GM12878 (cell line): ENCODE results near the gene FITM1. TPM values are rescaled to one million over a fixed set of nuclear protein-coding genes. Genes with fewer than 3 reads are reported as not detected.

Experiments
- BHLHE40 ChIP-seq, 2 experiments: fragments of 450-650 bp in 1 of 2; IDR thresholded peaks; 2 replicates each; pipeline ENCODE4 v1.6.1; 2011 to 2017; ENCODE audit warnings: low read depth in 2 of 2, borderline replicate concordance in 1 of 2, improper control_type of control experiment in 1 of 2, low read length in 1 of 2, mild to moderate bottlenecking in 1 of 2
- BMI1 ChIP-seq: fragments of 450-650 bp; IDR thresholded peaks from 2 replicates; pipeline ENCODE4 v1.6.1; 2016; ENCODE audit warnings: mild to moderate bottlenecking, moderate library complexity, borderline replicate concordance
- CBX5 ChIP-seq: sonication (generic); IDR thresholded peaks from 2 replicates; pipeline ENCODE4 v1.6.1; 2016; ENCODE audit warnings: low read depth, moderate library complexity, mild to moderate bottlenecking, inconsistent platforms
- E2F4 ChIP-seq: IDR thresholded peaks from 2 replicates; pipeline ENCODE4 v1.6.1; 2012; ENCODE audit warnings: low read depth, low read length, improper control_type of control experiment
- EP300 ChIP-seq, 2 experiments: fragments of 150-350 bp in 1 of 2; IDR thresholded peaks; 2 replicates each; pipeline ENCODE4 v1.6.1; 2011 to 2012; ENCODE audit warnings: low read depth in 2 of 2, low read length in 2 of 2, borderline replicate concordance in 1 of 2, improper control_type of control experiment in 1 of 2, inconsistent platforms in 1 of 2; ENCODE audit not compliant: control insufficient read depth in 1 of 2
- MTA3 ChIP-seq: IDR thresholded peaks from 2 replicates; pipeline ENCODE4 v1.6.1; 2012; ENCODE audit warnings: low read length, inconsistent platforms, borderline replicate concordance
- MYB ChIP-seq: fragments of 150-350 bp; IDR thresholded peaks from 2 replicates; pipeline ENCODE4 v1.6.1; 2014; ENCODE audit warnings: mild to moderate bottlenecking, low read depth, low read length, borderline replicate concordance
- MYC ChIP-seq: IDR thresholded peaks from 2 replicates; pipeline ENCODE4 v1.6.1; 2011; ENCODE audit warnings: mild to moderate bottlenecking, low read length, moderate library complexity, inconsistent platforms; ENCODE audit not compliant: insufficient read depth, insufficient replicate concordance, insufficient read length, severe bottlenecking
- NFYA ChIP-seq: IDR thresholded peaks from 2 replicates; pipeline ENCODE4 v1.6.1; 2011; ENCODE audit warnings: low read depth, mild to moderate bottlenecking, low read length, improper control_type of control experiment, borderline replicate concordance
- PML ChIP-seq: IDR thresholded peaks from 2 replicates; pipeline ENCODE4 v1.6.1; 2012; ENCODE audit warnings: low read length, inconsistent platforms
- RAD21 ChIP-seq: IDR thresholded peaks from 2 replicates; pipeline ENCODE4 v1.6.1; 2011; ENCODE audit warnings: mild to moderate bottlenecking, low read depth, low read length, moderate library complexity; ENCODE audit not compliant: insufficient read depth
- TBL1XR1 ChIP-seq: IDR thresholded peaks from 2 replicates; pipeline ENCODE4 v1.6.1; 2012; ENCODE audit warnings: low read depth, low read length, improper control_type of control experiment
- ZNF384 ChIP-seq: IDR thresholded peaks from 2 replicates; pipeline ENCODE4 v1.6.1; 2012; ENCODE audit warnings: low read depth, mild to moderate bottlenecking, low read length, improper control_type of control experiment, borderline replicate concordance
- polyA plus RNA-seq, 11 experiments: library from polyadenylated mRNA; depleted of rRNA in 4 of 11; unstranded in 6 of 11; stranded (reverse) in 5 of 11; fragments of >200 nt; fragmentation: Nextera tagmentation in 4 of 11; fragmentation: Illumina TruSeq in 1 of 11; extraction: Ambion mirVana in 4 of 11; extraction: Trizol in 1 of 11; gene quantifications; 1 replicate in 1 of 11; 2 replicates in 10 of 11; pipeline versions ENCODE4 v1.2.1 to v1.2.3, GENCODE V29; 2011 to 2016; ENCODE audit warnings: inconsistent platforms in 2 of 11, missing spikeins in 2 of 11, low read depth in 1 of 11
- total RNA-seq, 4 experiments: library from RNA; depleted of rRNA in 3 of 4; stranded (reverse); fragments of >200 nt in 3 of 4; fragmentation: Illumina TruSeq in 1 of 4; extraction: Trizol in 1 of 4; gene quantifications; 2 replicates each; pipeline versions ENCODE4 v1.2.1 to v1.2.3, GENCODE V29; 2013 to 2021
- TF ChIP-seq, protein P1 (sequence below): fragments of 450-650 bp; formaldehyde crosslinking; IDR thresholded peaks from 2 replicates; pipeline ENCODE4 v1.4.0; 2022; ENCODE audit warnings: mild to moderate bottlenecking, moderate library complexity
- TF ChIP-seq, protein P2 (sequence below): IDR thresholded peaks from 2 replicates; pipeline ENCODE4 v1.6.1; 2012; ENCODE audit warnings: mild to moderate bottlenecking, low read depth, low read length
- TF ChIP-seq, protein P3 (sequence below): IDR thresholded peaks from 2 replicates; pipeline ENCODE4 v1.6.1; 2011; ENCODE audit warnings: low read depth, low read length, improper control_type of control experiment, borderline replicate concordance

FITM1 gene
- total and polyA plus RNA-seq, 10 of the 15 experiments (the other 5 are each of a cell fraction or from before 2014, with no cell fraction given): 0.11 to 1.9 (median 0.45) TPM; not detected in 2

GRCh38 chr14:24160850-24161804 is 30.7 kb downstream of the FITM1 start, which contains the start of gene IRF9 (continued):
- TF ChIP-seq, protein P1, sequence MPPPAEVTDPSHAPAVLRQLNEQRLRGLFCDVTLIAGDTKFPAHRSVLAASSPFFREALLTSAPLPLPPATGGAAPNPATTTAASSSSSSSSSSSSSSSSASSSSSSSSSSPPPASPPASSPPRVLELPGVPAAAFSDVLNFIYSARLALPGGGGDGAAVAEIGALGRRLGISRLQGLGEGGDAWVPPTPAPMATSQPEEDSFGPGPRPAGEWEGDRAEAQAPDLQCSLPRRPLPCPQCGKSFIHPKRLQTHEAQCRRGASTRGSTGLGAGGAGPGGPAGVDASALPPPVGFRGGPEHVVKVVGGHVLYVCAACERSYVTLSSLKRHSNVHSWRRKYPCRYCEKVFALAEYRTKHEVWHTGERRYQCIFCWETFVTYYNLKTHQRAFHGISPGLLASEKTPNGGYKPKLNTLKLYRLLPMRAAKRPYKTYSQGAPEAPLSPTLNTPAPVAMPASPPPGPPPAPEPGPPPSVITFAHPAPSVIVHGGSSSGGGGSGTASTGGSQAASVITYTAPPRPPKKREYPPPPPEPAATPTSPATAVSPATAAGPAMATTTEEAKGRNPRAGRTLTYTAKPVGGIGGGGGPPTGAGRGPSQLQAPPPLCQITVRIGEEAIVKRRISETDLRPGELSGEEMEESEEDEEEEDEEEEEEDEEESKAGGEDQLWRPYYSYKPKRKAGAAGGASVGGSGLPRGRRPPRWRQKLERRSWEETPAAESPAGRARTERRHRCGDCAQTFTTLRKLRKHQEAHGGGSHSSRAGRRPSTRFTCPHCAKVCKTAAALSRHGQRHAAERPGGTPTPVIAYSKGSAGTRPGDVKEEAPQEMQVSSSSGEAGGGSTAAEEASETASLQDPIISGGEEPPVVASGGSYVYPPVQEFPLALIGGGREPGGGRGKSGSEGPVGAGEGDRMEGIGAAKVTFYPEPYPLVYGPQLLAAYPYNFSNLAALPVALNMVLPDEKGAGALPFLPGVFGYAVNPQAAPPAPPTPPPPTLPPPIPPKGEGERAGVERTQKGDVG: no peak
- TF ChIP-seq MYC (no peak), BHLHE40 (IDR thresholded peaks at IDR 0.05; ENCODE audit: borderline replicate concordance in 1 of 2, low read depth in 2 of 2, low read length in 1 of 2) (peak; percentile 70 to 73; a peak in 3 of 4 replicates), EP300 (IDR thresholded peaks at IDR 0.05; ENCODE audit: borderline replicate concordance in 1 of 2, control insufficient read depth in 1 of 2, low read depth in 2 of 2, low read length in 2 of 2) (peak in 1 of 2 experiments; percentile 52; a peak in 1 of 4 replicates), CBX5 (no peak), RAD21 (peak; percentile 65), E2F4 (no peak), MYB (no peak), PML (peak; percentile 99), NFYA (no peak), ZNF384 (no peak), BMI1 (no peak), MTA3 (peak; percentile 88; the same call in 1 of the 2 replicates), TBL1XR1 (peak; percentile 69; the same call in 1 of the 2 replicates)
- TF ChIP-seq, protein P2, sequence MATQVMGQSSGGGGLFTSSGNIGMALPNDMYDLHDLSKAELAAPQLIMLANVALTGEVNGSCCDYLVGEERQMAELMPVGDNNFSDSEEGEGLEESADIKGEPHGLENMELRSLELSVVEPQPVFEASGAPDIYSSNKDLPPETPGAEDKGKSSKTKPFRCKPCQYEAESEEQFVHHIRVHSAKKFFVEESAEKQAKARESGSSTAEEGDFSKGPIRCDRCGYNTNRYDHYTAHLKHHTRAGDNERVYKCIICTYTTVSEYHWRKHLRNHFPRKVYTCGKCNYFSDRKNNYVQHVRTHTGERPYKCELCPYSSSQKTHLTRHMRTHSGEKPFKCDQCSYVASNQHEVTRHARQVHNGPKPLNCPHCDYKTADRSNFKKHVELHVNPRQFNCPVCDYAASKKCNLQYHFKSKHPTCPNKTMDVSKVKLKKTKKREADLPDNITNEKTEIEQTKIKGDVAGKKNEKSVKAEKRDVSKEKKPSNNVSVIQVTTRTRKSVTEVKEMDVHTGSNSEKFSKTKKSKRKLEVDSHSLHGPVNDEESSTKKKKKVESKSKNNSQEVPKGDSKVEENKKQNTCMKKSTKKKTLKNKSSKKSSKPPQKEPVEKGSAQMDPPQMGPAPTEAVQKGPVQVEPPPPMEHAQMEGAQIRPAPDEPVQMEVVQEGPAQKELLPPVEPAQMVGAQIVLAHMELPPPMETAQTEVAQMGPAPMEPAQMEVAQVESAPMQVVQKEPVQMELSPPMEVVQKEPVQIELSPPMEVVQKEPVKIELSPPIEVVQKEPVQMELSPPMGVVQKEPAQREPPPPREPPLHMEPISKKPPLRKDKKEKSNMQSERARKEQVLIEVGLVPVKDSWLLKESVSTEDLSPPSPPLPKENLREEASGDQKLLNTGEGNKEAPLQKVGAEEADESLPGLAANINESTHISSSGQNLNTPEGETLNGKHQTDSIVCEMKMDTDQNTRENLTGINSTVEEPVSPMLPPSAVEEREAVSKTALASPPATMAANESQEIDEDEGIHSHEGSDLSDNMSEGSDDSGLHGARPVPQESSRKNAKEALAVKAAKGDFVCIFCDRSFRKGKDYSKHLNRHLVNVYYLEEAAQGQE: peak; percentile 56; the same call in 1 of the 2 replicates
- TF ChIP-seq, protein P3, sequence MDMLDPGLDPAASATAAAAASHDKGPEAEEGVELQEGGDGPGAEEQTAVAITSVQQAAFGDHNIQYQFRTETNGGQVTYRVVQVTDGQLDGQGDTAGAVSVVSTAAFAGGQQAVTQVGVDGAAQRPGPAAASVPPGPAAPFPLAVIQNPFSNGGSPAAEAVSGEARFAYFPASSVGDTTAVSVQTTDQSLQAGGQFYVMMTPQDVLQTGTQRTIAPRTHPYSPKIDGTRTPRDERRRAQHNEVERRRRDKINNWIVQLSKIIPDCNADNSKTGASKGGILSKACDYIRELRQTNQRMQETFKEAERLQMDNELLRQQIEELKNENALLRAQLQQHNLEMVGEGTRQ: peak; percentile 93
